PC-3 (cell line): ENCODE data around the gene FHIP1B. TPM values are rescaled to one million over a fixed set of nuclear protein-coding genes. Genes with fewer than 3 reads are reported as not detected.
"Not testable (repeated sequence)": the region's sequence is repeated elsewhere in the genome, so short reads cannot be mapped to it uniquely, and the experiment has no call there.

Experiments
- ATAC-seq: fragments of 200-7000 bp; cut with Tn5 transposase; 2 replicates; pipeline ENCODE4 v1.9.1; 2020; ENCODE audit warnings: mild to moderate bottlenecking, moderate library complexity
- Bru-seq: library from RNA; stranded (reverse); fragments of 400-500 nt; gene quantifications from one replicate; lab custom pipeline; 2021; lab: Mats Ljungman, UMichigan
- BruChase-seq, 2 experiments: library from RNA; stranded (reverse); fragments of 400-500 nt; gene quantifications; one replicate each; lab custom pipeline; 2021; lab: Mats Ljungman, UMichigan
- BruUV-seq: library from RNA; stranded (reverse); fragments of 400-500 nt; replicated peaks from 2 replicates; lab custom pipeline; 2021; lab: Mats Ljungman, UMichigan
- CTCF ChIA-PET: fragments of 300-600 bp; sonication (Branson Sonifier 250); formaldehyde crosslinking; loops from one replicate; lab custom pipeline; 2022; ENCODE audit warnings: antibody characterized with exemption; lab: Charles Lee
- POLR2A ChIA-PET: fragments of 300-600 bp; sonication (Branson Sonifier 250); formaldehyde crosslinking; loops from one replicate; lab custom pipeline; 2022; ENCODE audit warnings: antibody characterized with exemption; ENCODE audit not compliant: unreplicated experiment; lab: Charles Lee
- DNase-seq: peaks from one replicate; pipeline ENCODE4 v3.0.0-alpha.2; 2015
- H2AFZ ChIP-seq: fragments of 300-600 bp; sonication (generic); 2 replicates; pipeline ENCODE4 v1.6.0; 2016; ENCODE audit warnings: antibody characterized with exemption, low read length
- H3F3A ChIP-seq: fragments of 300-600 bp; sonication (generic); one replicate; pipeline ENCODE4 v1.6.0; 2017; ENCODE audit warnings: antibody characterized with exemption, low read length, control low read depth, mild to moderate bottlenecking; ENCODE audit not compliant: unreplicated experiment
- H3K27ac ChIP-seq: fragments of 300-600 bp; sonication (generic); 2 replicates; pipeline ENCODE4 v1.5.1; 2016; ENCODE audit warnings: mild to moderate bottlenecking, low read length
- H3K27me3 ChIP-seq: fragments of 300-600 bp; sonication (generic); 2 replicates; pipeline ENCODE4 v1.6.1; 2016; ENCODE audit warnings: low read length, mixed read lengths
- H3K36me3 ChIP-seq: fragments of 300-600 bp; sonication (generic); 2 replicates; pipeline ENCODE4 v1.6.1; 2016; ENCODE audit warnings: low read depth, mixed run types, low read length, mixed read lengths
- H3K4me1 ChIP-seq: fragments of 300-600 bp; sonication (generic); 2 replicates; pipeline ENCODE4 v1.5.1; 2016; ENCODE audit warnings: low read length; ENCODE audit not compliant: insufficient read depth
- H3K4me2 ChIP-seq: fragments of 300-600 bp; sonication (generic); 2 replicates; pipeline ENCODE4 v1.6.0; 2016; ENCODE audit warnings: low read length
- H3K4me3 ChIP-seq: fragments of 300-600 bp; sonication (generic); 2 replicates; pipeline ENCODE4 v1.5.1; 2016; ENCODE audit warnings: mild to moderate bottlenecking, low read length, mixed read lengths
- H3K79me2 ChIP-seq: fragments of 300-600 bp; sonication (generic); 2 replicates; pipeline ENCODE4 v1.6.1; 2017; ENCODE audit warnings: low read length, mixed read lengths
- H3K9ac ChIP-seq: fragments of 300-600 bp; sonication (generic); 2 replicates; pipeline ENCODE4 v1.6.0; 2016; ENCODE audit warnings: mild to moderate bottlenecking, low read length
- H3K9me2 ChIP-seq: fragments of 300-600 bp; sonication (generic); replicated peaks from 2 replicates; pipeline ENCODE4 v1.6.1; 2016; ENCODE audit warnings: mixed run types, low read length, mixed read lengths
- H3K9me3 ChIP-seq: fragments of 300-600 bp; sonication (generic); 2 replicates; pipeline ENCODE4 v1.6.1; 2016; ENCODE audit warnings: low read length, mixed read lengths
- H4K20me1 ChIP-seq: fragments of 300-600 bp; sonication (generic); 2 replicates; pipeline ENCODE4 v1.6.1; 2016; ENCODE audit warnings: low read length, mixed read lengths
- EZH2 ChIP-seq: fragments of 300-600 bp; sonication (generic); IDR thresholded peaks from one replicate; pipeline ENCODE4 v1.6.1; 2017; ENCODE audit warnings: antibody characterized with exemption, mild to moderate bottlenecking, low read length; ENCODE audit not compliant: unreplicated experiment
- EZH2phosphoT487 ChIP-seq: fragments of 300-600 bp; sonication (generic); IDR thresholded peaks from 2 replicates; pipeline ENCODE4 v1.6.1; 2018; ENCODE audit warnings: mild to moderate bottlenecking, antibody characterized with exemption, low read length, borderline replicate concordance
- intact Hi-C: fragments of 100-400 bp; cut with micrococcal nuclease; formaldehyde crosslinking; loops from 2 replicates; pipeline ENCODE4 v1.9.0; 2023
- long read RNA-seq: library from polyadenylated mRNA; unstranded; transcript quantifications from one replicate; pipeline ENCODE4 v2.0.0, GENCODE V29; 2021; ENCODE audit not compliant: unreplicated experiment
- total RNA-seq: library from RNA; depleted of rRNA; stranded (reverse); fragments of >200 nt; gene quantifications from 2 replicates; pipeline ENCODE4 v1.2.3, GENCODE V29; 2014; rRNA removed
- TF ChIP-seq, protein P1 (sequence below): fragments of 300-600 bp; sonication (generic); conservative IDR thresholded peaks from 2 replicates; pipeline ENCODE4 v1.5.1; 2017; ENCODE audit warnings: antibody characterized with exemption, low read depth, mild to moderate bottlenecking, low read length

Gene FHIP1B
- total RNA-seq (23.3 and 30.4 TPM in 2 replicates), Bru-seq, nascent RNA (percentile 76 among the genes with signal in this experiment), BruChase-seq, experiment 1, labeled RNA remaining after a 6-hour chase (percentile 84 among the genes with signal in this experiment), BruChase-seq, experiment 2, labeled RNA remaining after a 2-hour chase (percentile 84 among the genes with signal in this experiment)
- long read RNA-seq, transcript FAM160A2-204 (3 exons, 1,309 nt): major isoform, 6 of 27 reads
- long read RNA-seq, partial matches to known transcripts: 9 of 27 reads
- long read RNA-seq, other reads (novel, unspliced or antisense): 6 of 27 reads

DNA sequence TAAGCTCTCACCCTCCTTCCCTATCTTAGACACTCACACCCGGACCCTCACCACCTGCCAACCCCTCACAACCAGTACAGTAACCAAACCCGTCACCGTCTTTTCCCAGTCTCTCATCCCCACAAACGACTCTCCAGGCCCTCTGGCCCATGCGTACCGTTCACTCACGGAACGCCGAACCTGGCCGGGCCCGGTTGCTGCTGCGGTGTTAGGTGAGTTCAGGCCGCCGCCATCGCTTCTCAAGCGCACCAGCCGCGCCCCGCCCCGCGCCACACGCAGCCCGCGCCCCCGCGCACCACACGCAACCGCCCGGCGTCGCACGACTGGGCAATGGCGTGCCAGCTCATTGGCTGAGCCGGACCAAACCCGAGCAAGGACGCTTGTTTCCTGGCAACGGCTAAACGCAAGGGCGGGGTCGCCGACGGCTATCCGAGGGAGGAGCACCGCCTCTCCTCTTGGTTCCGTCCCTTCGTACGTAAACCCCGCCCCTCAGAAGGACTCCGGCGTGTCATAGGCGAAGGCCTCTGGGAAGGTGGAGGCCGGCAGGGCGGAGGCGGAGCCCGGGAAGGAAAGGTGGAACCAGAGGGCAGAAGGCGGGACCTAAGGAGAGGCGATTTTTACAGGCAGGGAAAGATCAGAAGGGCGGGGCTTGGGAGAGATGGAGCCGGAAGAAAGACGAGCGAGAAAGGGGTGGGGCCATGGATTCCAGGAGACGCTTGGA is at the start of gene FHIP1B:
FHIP1B (minus strand) TSS at position 250 of the 721 bp plus-strand sequence. CDS start 10,120 bp downstream, outside the sequence.
- Histone ChIP-seq H3F3A (no peaks in the 10 kb centered on the region), H3K4me3 (peak within 1 kb of the TSS; percentile 91), H3K4me2 (peak within 1 kb of the TSS; percentile 99), H3K27me3 (no peaks in the 10 kb centered on the region), H3K27ac (peak within 1 kb of the TSS; percentile 52), H3K36me3 (no peaks in the 10 kb centered on the region), H3K4me1 (peaks cover 11% of the 10 kb centered on the region), H4K20me1 (peaks cover 5% of the 10 kb centered on the region; the same call in 1 of the 2 replicates), H3K79me2 (peaks cover 49% of the 10 kb centered on the region), H3K9me3 (no peaks in the 10 kb centered on the region), H2AFZ (peak within 1 kb of the TSS; percentile 100), H3K9me2 (no peaks in the 10 kb centered on the region), H3K9ac (peak within 1 kb of the TSS; percentile 91)
- peak; percentile 99 for DNase-seq
- TF ChIP-seq EZH2phosphoT487: no peak
- TF ChIP-seq, protein P1, sequence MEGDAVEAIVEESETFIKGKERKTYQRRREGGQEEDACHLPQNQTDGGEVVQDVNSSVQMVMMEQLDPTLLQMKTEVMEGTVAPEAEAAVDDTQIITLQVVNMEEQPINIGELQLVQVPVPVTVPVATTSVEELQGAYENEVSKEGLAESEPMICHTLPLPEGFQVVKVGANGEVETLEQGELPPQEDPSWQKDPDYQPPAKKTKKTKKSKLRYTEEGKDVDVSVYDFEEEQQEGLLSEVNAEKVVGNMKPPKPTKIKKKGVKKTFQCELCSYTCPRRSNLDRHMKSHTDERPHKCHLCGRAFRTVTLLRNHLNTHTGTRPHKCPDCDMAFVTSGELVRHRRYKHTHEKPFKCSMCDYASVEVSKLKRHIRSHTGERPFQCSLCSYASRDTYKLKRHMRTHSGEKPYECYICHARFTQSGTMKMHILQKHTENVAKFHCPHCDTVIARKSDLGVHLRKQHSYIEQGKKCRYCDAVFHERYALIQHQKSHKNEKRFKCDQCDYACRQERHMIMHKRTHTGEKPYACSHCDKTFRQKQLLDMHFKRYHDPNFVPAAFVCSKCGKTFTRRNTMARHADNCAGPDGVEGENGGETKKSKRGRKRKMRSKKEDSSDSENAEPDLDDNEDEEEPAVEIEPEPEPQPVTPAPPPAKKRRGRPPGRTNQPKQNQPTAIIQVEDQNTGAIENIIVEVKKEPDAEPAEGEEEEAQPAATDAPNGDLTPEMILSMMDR: no peak
- peak; percentile 95 for ATAC-seq
- intact Hi-C loops: loop anchor here (1.0 kb wide), 1 partner anchor 15 kb away; no protein-coding TSS in a partner anchor
- ChIA-PET POLR2A (interaction anchor here (0.5 kb wide), 1 partner anchor 19 kb away, joined by 5 read pairs; no protein-coding TSS in a partner anchor), CTCF (no interaction called here)
- no TSS peak for BruUV-seq

DNA sequence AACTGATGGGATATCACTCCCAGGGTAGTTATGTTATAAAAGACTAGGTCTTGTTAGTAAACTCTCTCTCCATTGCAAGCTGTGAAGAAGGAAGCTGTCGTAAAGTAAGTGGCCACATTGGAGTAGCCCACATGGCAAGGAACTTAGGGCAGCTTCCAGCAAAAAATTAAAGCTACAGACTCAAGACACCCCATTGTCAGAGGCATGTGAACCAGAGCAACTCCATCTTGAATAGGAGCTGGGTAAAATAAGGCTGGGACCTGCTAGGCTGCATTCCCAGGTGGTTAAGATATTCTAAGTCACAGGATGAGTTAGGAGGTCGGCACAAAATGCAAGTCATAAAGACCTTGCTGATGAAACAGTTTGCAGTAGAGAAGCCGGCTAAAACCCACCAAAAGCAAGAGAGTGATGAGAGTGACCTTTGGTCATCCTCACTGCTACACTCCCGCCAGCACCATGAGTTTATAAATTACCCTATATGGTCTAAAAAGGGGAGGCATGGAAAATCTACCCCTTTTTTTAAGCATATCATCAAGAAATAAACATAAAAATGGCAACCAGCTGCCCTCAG is 49.1 kb upstream of the FHIP1B start:
- Histone ChIP-seq H3K4me1 (peaks cover 11% of the 10 kb centered on the region), H4K20me1 (no peaks in the 10 kb centered on the region), H3K4me3 (no peak overlapping the region), H3K9me3 (no peaks in the 10 kb centered on the region), H3K36me3 (no peaks in the 10 kb centered on the region), H3K4me2 (no peak overlapping the region), H2AFZ (no peak overlapping the region), H3K27ac (no peak overlapping the region), H3K9ac (no peak overlapping the region), H3F3A (no peaks in the 10 kb centered on the region), H3K9me2 (no peaks in the 10 kb centered on the region), H3K27me3 (peaks cover 15% of the 10 kb centered on the region; the same call in 1 of the 2 replicates), H3K79me2 (no peaks in the 10 kb centered on the region)
- no peak for TF ChIP-seq EZH2phosphoT487
- TF ChIP-seq EZH2: no peak
- DNase-seq (no peak), ATAC-seq (no peak)
- intact Hi-C loops: no loop called here
- POLR2A ChIA-PET: no interaction called here
- no TSS peak for BruUV-seq
- CTCF ChIA-PET: no interaction called here

DNA sequence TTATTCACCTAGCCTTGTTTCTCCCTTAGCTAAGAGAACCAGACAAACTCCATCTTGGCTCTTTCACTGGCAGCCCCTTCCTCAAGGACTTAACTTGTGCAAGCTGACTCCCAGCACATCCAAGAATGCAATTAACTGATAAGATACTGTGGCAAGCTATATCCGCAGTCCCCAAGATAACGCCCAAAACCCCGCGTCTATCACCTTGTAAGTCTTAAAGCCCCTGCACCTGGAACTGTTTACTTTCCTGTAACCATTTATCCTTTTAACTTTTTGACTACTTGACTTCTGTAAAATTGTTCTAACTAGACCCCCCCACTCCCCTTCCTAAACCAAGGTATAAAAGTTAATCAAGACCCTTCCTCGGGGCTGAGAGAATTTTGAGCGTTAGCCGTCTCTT is 46.4 kb upstream of the FHIP1B start:
- peaks cover 28% of the 10 kb centered on the region; the same call in 1 of the 2 replicates for H3K27me3 ChIP-seq
- H3K9me3 ChIP-seq, H3K79me2 ChIP-seq, intact Hi-C loops, H4K20me1 ChIP-seq, H3K9me2 ChIP-seq, H3K4me2 ChIP-seq, ATAC-seq, H3F3A ChIP-seq, H3K4me3 ChIP-seq, DNase-seq, H3K36me3 ChIP-seq, POLR2A ChIA-PET, H3K27ac ChIP-seq, CTCF ChIA-PET, H2AFZ ChIP-seq, BruUV-seq, H3K9ac ChIP-seq, H3K4me1 ChIP-seq: not testable (repeated sequence)
